ENCODE results near the gene MACROD1.

DNA sequence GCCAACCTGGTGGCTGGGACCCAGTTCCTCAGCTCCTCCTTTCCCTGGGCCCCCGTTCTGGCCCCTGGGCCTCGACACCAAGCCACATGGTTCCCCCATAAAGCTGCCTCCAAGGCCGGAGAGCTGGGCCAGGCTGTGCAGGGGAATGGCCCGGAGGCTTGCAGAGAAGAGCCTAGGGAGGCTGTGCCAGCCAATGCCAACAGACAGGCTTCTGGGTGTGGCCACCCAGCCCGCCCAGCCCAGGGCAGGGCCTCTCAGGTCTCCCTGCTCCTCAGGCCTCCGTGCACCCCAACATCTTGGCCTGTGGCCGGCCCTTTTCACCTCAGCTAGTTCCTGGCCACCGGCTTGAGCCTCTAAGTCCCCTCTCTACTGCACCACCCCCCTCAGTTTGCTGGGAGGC, 147.6 kb downstream of the MACROD1 start:
- TF ChIP-seq, protein P1, sequence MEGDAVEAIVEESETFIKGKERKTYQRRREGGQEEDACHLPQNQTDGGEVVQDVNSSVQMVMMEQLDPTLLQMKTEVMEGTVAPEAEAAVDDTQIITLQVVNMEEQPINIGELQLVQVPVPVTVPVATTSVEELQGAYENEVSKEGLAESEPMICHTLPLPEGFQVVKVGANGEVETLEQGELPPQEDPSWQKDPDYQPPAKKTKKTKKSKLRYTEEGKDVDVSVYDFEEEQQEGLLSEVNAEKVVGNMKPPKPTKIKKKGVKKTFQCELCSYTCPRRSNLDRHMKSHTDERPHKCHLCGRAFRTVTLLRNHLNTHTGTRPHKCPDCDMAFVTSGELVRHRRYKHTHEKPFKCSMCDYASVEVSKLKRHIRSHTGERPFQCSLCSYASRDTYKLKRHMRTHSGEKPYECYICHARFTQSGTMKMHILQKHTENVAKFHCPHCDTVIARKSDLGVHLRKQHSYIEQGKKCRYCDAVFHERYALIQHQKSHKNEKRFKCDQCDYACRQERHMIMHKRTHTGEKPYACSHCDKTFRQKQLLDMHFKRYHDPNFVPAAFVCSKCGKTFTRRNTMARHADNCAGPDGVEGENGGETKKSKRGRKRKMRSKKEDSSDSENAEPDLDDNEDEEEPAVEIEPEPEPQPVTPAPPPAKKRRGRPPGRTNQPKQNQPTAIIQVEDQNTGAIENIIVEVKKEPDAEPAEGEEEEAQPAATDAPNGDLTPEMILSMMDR (IDR thresholded peaks at IDR 0.05), result no peak
- TF ChIP-seq EP300 (IDR thresholded peaks at IDR 0.05) (no peak), POLR2A (IDR thresholded peaks at IDR 0.05) (no peak)
